Testis (tissue), 2 donors: ENCODE results near the gene CEP162.

ENCODE experiments used
- CTCF ChIP-seq, 3 experiments: fragments of 450-650 bp in 2 of 3; fragments of 200-600 bp in 1 of 3; sonication (generic) in 1 of 3; IDR thresholded peaks; one replicate each; pipeline ENCODE4 v1.5.1; 2016 to 2019; ENCODE audit warnings: antibody characterized with exemption in 3 of 3, mild to moderate bottlenecking in 2 of 3, moderate library complexity in 1 of 3
- POLR2A ChIP-seq: fragments of 450-650 bp; IDR thresholded peaks from one replicate; pipeline ENCODE4 v1.6.1; 2017; ENCODE audit warnings: antibody characterized with exemption, mild to moderate bottlenecking, moderate library complexity

DNA sequence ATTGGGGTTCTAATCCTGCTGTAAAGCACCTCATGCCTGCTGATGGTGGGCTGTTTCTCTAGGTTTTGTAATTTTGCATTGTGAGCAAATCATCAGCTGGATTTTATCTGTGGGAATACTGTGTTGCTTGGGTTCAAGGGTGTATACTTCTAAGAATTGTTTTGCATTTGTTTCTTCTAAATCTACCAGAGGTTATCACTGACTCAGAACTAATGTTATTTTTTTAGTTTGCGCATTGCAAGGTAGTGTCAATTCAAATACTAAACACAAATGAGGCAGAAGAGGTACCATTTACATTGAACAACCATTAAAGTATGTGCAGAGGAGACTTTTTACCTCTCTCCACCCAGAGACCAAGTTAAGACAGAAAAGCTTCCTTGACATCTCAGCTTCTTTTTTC lies 60.0 kb downstream of the CEP162 start:
- TF ChIP-seq CTCF (IDR thresholded peaks at IDR 0.05) (no peak), POLR2A (no peak)
